Head of caudate nucleus (tissue), 42 donors: ENCODE data around the gene OSCAR.
"Not testable (repeated sequence)": the region's sequence is repeated elsewhere in the genome, so short reads cannot be mapped to it uniquely, and the experiment has no call there.

Source experiments
- DNase-seq, 42 donors: peaks; one replicate each; pipeline versions ENCODE4 v3.0.0 to v3.0.0-alpha.2; 2020 to 2021; ENCODE audit warnings: mixed read lengths in 7 of 42
- intact Hi-C: fragments of 100-400 bp; cut with DNase I; formaldehyde crosslinking; loops from one replicate; pipeline ENCODE4 v1.15.0; 2022

Gene OSCAR

GRCh38 chr19:54099190-54099902 lies 1.3 kb downstream of the OSCAR start:
- intact Hi-C loops = no loop called here
- DNase-seq = no peak

DNA sequence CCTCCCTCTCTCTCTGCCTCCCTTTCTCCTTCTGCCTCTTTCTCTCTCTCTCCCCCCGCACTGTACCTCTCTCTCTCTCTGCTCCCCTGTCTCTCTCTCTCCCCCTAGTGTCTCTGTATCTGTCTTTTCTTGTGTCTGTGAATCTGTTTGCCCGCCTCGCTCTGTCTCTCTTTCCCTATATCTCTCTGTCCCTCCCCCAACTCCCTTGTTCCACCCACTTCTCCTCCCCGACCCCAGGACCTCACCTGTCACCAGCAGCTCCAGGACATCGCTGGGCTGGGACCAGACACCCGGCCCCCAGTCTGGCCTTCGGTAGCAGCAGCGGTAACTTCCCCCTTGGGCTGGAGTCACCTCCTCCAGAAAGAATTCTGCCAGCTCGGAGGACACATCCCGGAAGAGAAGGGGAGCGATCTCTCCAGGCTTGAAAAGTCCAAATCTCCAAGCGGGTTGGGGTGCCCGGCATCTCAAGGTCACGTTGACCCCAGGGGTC lies 3.9 kb downstream of the OSCAR start:
- intact Hi-C loops = no loop called here
- peak in 2 of 42 donors; percentile 5 to 42 for DNase-seq

DNA sequence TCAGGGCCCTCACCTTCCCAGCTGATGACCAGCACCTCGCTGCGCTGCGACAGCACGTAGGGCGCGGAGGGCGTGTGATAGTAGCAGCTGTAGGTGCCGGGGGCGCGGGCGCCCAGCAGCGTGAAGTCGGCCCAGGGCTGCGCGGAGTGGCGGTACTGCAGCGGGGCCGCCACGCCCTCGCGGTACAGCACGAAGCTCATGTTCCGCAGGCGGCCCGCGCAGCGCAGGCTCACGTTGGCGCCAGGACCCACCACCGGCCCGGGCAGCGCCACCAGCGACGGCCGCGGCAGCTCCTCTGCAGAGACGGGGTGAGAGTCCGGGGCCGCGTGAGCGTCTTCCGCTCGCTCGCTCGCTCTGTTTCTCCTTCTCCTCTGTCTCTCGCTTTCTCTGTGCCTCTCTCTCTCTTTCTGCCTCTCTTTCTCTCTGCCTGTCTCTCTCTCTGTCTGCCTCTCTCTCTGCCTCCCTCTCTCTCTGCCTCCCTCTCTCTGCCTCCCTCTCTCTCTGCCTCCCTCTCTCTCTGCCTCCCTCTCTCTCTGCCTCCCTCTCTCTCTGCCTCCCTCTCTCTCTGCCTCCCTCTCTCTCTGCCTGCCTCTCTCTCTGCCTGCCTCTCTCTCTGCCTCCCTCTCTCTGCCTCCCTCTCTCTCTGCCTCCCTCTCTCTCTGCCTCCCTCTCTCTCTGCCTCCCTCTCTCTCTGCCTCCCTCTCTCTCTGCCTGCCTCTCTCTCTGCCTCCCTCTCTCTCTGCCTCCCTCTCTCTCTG lies 4.6 kb downstream of the OSCAR start:
- DNase-seq = peak in 15 of 42 donors; percentile 3 to 57 (median 30)
- intact Hi-C loops = not testable (repeated sequence)

DNA sequence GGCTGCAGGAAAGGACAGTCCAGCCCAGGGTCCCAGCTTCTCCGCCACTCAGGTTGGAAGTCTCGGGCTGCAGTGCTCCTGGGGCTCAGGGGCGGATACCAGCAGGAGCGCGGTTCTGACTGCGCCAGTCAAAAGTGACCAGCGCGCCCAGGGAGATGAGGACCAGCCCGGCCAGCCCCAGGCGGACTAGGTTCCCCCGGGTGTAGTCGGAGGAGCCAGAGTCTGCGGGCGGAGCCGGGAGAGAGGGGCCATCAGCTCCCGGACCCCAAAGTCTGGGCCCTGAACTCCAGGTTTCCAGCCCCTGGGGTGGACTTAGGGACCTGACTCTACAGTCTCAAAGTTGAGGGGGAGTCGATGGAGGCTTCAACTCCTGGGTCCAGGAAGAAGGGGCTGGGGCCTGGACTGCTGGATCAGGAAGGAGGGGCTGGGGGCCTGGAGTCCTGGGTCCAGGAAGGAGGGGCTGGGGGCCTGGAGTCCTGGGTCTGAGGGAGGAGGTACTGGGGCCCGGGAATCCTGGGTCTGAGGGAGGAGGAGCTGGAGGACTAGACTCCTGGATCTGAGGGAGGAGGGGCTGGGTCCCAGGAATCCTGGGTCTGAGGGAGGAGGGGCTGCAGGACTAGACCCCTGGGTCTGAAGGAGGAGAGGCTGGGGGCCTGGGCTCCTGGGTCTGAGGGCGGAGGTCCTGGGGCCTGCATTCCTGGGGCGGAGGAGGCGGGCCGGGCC lies 5.3 kb downstream of the OSCAR start:
- no peak for DNase-seq
- intact Hi-C loops = no loop called here

DNA sequence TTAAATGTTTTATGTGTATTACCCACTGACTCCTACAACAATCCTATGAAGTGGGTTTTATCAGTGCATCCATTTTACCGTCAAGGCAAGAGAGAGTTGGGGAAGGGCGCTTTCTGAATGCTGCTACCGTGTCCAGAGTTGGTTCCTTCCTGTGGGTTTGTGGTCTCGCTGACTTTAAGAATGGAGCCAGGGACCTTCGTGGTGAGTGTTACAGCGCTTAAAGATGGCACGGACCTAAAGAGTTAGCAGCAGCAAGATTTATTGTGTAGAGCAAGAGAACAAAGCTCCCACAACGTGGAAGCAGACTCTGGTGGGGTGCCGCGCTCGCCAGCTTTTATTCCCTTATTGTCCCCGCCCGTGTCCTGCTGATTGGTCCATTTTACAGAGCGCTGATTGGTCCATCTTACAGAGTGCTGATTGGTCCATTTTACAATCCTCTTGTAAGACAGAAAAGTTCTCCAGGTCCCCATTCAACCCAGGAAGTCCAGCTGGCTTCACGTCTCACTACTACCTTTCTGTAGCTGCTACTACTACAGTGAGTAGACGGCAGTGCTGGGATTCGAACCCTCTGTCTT lies 6.1 kb downstream of the OSCAR start:
- DNase-seq = no peak
- intact Hi-C loops = no loop called here

DNA sequence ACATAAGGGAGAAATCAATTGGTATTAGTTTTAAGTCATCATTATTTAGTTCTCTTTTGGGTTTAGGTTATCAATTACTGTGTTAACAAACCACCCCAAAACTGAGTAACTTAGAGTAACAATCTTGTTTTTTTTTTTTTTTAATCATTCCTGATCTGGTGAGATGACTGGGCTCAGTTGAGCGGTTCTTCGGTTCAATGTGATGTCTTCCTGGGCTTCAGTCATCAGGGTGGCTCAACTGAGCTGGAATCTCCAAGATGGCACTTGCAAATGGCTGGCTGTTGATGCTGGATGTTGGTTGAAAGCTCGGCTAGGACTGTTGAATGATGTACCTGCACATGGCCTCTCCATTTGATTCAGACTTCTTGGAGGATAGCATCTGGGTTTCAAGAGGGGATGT lies 16.2 kb downstream of the OSCAR start:
- DNase-seq = no peak
- intact Hi-C loops = no loop called here

DNA sequence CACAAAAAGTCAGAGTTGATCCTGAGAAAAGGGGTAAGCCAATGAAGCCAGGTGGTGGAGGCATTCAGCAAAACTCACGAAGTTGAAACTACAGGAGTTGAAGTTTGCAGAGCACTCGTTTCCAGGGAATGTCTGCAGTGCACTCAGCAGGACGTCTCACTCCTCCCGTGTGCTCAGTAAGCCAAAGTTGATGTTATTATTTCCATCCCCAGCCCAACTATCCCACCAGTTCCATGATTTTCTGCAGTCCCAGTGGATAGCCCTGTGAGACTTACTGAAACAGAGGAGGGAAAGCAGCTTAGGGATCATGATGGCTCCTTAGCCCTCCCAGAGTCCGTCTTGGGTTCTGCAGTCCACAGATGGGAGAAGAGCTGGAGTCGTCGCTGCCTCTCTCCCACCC lies 19.6 kb downstream of the OSCAR start, which contains the start of gene TARM1:
TSS of gene TARM1 (minus strand) at position 334 of the 400 bp plus-strand sequence. CDS start at position 309, 25 bp downstream.
- no peak for DNase-seq
- intact Hi-C loops = no loop called here

DNA sequence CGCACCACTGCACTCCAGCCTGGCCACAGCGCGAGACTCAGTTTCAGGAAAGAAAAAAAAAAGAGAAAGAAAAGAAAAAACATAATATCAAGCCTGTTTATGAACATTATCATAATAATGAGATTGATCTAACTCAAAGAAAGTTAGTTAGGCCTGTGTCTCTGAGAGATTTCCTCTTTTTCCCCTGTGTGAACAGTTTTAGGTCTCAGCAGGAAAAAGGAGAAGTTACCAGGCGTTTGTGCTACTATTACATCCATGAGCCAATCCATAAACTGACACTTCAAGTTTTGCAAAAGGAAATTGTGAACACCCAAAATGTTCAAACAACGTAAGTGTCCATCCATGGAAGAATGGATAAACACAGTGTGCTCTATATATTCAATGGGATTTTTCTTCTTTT lies 23.3 kb downstream of the OSCAR start:
- intact Hi-C loops = no loop called here

DNA sequence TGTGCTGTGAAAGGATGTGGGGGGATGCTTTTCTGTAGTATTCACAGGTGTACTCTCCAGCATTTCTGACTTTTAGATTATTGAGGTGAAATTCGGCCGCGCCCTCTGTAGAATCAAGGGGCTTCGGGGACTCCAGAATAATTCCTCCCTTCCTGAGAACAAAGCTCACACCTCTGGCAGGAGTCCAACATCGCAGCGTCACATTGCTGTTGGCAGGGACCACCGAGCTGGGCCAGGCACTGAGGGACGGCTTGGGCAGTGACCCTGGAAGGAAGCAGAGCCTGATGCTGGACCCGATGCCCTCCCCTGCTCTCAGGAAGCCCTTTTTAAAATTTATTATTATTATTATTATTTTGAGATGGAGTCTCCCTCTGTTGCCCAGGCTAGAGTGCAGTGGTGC lies 25.8 kb downstream of the OSCAR start:
- intact Hi-C loops = no loop called here

More for the DNA sequence above, 23.3 kb downstream of the OSCAR start:
- DNase-seq = no peak

GRCh38 chr19:54073829-54074228 lies 26.8 kb downstream of the OSCAR start:
- DNase-seq = no peak
- intact Hi-C loops = no loop called here

More for the DNA sequence above, 25.8 kb downstream of the OSCAR start:
- DNase-seq = no peak

DNA sequence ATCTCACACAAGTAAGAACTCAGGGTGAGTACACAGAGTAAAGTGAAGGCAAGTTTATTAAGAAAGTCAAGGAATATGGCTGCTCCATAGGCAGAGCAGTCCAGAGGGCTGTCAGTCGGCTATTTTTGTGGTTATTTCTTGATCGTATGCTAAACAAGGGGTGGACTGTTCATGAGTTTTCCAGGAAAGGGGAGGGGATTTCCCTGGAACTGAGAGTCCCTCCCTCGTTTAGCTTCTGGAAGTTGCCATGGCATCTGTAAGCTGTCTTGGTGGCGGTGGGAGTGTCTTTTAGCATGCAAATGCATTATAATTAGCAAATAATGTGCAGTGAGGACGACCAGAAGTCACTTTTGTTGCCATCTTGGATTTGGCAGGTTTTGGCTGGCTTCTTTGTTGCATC lies 31.1 kb downstream of the OSCAR start:
- no peak for DNase-seq
- intact Hi-C loops = no loop called here

DNA sequence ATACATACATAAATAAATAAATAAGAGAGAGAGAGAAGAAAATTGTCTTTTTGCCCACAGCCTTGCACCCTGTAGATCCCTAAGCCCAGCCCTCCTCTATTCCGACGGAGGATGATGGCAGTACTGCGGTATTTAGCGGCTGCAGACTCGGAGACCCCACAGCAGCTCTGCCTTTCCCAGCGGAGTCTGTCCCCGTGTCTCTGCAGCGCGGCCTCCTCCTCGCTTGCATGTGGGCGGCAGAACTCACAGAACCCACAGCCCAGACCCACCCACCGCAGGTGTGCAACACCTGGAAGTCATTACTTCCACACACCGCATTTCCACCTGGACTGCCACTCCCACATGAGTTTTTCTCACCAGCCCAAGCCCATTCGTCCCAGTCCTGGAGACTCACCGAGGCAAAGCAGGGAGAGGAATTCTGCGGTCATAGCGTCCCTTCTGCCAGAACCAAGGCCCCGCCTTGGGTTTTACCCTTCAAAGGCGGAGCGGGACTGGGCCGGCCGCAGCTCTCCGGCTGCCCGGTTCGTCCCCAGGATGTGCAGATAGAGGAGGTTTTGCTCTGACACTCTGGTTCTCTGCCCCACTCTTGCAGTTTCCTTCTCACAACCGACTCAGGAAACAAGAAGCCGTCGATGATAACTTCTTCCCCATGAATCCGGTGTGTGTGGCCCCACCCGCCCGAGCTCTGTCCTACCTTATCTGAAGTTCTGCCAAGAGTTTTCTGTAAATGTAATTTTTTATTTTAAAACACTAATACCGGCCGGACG lies 37.1 kb downstream of the OSCAR start, which contains the start of gene VSTM1:
TSS of gene VSTM1 (minus strand) at position 548 of the 767 bp plus-strand sequence. CDS start at position 428, 120 bp downstream.
- intact Hi-C loops = no loop called here
- DNase-seq = no peak

- intact Hi-C loops = no loop called here
- peak in 1 of 42 donors; percentile 21 for DNase-seq
Observed at GRCh38 chr19:54062643-54063042, 38.0 kb downstream of the OSCAR start.

DNA sequence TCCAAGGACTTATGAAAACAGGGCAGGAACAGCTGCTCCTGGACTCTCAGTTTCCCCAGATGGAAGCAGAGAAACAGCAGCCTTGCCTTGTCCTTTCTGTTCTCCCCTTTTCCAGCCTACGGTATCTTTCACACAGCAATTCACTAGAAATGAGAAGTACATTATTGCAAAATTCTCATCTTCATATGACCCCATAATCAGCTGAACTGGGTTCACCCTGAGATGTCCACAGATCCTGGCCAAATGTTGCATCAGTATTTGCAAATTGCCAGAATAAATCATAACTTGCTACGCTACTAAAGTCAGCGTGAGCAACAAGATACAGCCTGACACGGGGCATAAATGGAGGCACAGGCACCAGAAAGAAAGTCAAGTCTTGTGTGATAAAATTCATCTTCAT lies 53.0 kb downstream of the OSCAR start:
- intact Hi-C loops = no loop called here
- DNase-seq = no peak

- DNase-seq = no peak
- intact Hi-C loops = no loop called here
Observed at GRCh38 chr19:54045771-54046170, 54.8 kb downstream of the OSCAR start.
